IgD-negative memory B cell (primary cell): ENCODE measurements around the gene RAG2. TPM values are rescaled to one million over a fixed set of nuclear protein-coding genes. Genes with fewer than 3 reads are reported as not detected.

Experiments
- polyA plus RNA-seq: library from polyadenylated mRNA; unstranded; fragments of 300-500 nt; fragmentation: Illumina TruSeq; gene quantifications from one replicate; pipeline ENCODE4 v1.2.3, GENCODE V29; 2021

The RAG2 gene
- polyA plus RNA-seq, 1 donor from 2014 or later = not detected

Other genes with a start within 250 kb of the RAG2 start
- gene TRAF6, start 88.0 kb downstream of the RAG2 start, polyA plus RNA-seq = 12.2 TPM
- 0.06 TPM for gene RAG1, start 30.2 kb downstream of the RAG2 start, polyA plus RNA-seq
- not detected for gene IFTAP, start 3.7 kb downstream of the RAG2 start, polyA plus RNA-seq